DOHH2 (cell line): ENCODE results near the gene SSUH2.
"Not testable (repeated sequence)": the region's sequence is repeated elsewhere in the genome, so short reads cannot be mapped to it uniquely, and the experiment has no call there.

ENCODE experiments used
- H3F3A ChIP-seq: fragments of 200-600 bp; sonication (generic), shearing (Covaris generic); 2 replicates; pipeline ENCODE4 v1.6.0; 2016; ENCODE audit warnings: antibody characterized with exemption, mild to moderate bottlenecking; ENCODE audit not compliant: control insufficient read depth, insufficient read depth
- H3K27ac ChIP-seq: fragments of 200-600 bp; sonication (generic); 2 replicates; pipeline ENCODE4 v1.5.1; 2014; ENCODE audit warnings: low read depth, mild to moderate bottlenecking, low read length, moderate library complexity
- H3K27me3 ChIP-seq: fragments of 200-600 bp; sonication (generic); 2 replicates; pipeline ENCODE4 v1.6.1; 2014; ENCODE audit warnings: mild to moderate bottlenecking, low read length, mixed read lengths; ENCODE audit not compliant: control insufficient read depth
- H3K36me3 ChIP-seq: fragments of 200-600 bp; sonication (generic); 2 replicates; pipeline ENCODE4 v1.6.1; 2014; ENCODE audit warnings: mild to moderate bottlenecking, low read length, moderate library complexity, mixed read lengths; ENCODE audit not compliant: control insufficient read depth
- H3K4me1 ChIP-seq: fragments of 200-600 bp; sonication (generic); 2 replicates; pipeline ENCODE4 v1.6.1; 2014; ENCODE audit warnings: mild to moderate bottlenecking, low read length, mixed read lengths; ENCODE audit not compliant: control insufficient read depth
- H3K4me2 ChIP-seq: fragments of 200-600 bp; sonication (generic); 2 replicates; pipeline ENCODE4 v1.6.0; 2014; ENCODE audit warnings: mild to moderate bottlenecking, low read length, moderate library complexity
- H3K4me3 ChIP-seq: fragments of 200-600 bp; sonication (generic); 2 replicates; pipeline ENCODE4 v1.5.1; 2014; ENCODE audit warnings: mild to moderate bottlenecking, low read length, mixed read lengths
- H3K79me2 ChIP-seq: fragments of 200-600 bp; sonication (generic); 2 replicates; pipeline ENCODE4 v1.6.1; 2014; ENCODE audit warnings: mild to moderate bottlenecking, low read length, mixed read lengths; ENCODE audit not compliant: control insufficient read depth
- H3K9me2 ChIP-seq: fragments of 200-600 bp; sonication (generic); replicated peaks from 2 replicates; pipeline ENCODE4 v1.6.1; 2014; ENCODE audit warnings: mild to moderate bottlenecking, low read length, mixed read lengths; ENCODE audit not compliant: control insufficient read depth
- H3K9me3 ChIP-seq: fragments of 200-600 bp; sonication (generic); 2 replicates; pipeline ENCODE4 v1.6.1; 2014; ENCODE audit warnings: antibody characterized with exemption, low read length, mixed read lengths; ENCODE audit not compliant: control insufficient read depth, insufficient read depth
- H4K20me1 ChIP-seq: fragments of 200-600 bp; sonication (generic); 2 replicates; pipeline ENCODE4 v1.6.0; 2014; ENCODE audit warnings: low read depth, mild to moderate bottlenecking, antibody characterized with exemption, low read length, moderate library complexity; ENCODE audit not compliant: control insufficient read depth, insufficient read depth
- EZH2phosphoT487 ChIP-seq: fragments of 200-600 bp; sonication (generic); IDR thresholded peaks from 2 replicates; pipeline ENCODE4 v1.6.1; 2017; ENCODE audit warnings: borderline replicate concordance, mild to moderate bottlenecking, antibody characterized with exemption, low read length, moderate library complexity, mixed read lengths
- TF ChIP-seq, protein P1 (sequence below): fragments of 200-600 bp; sonication (generic); IDR thresholded peaks from one replicate; pipeline ENCODE4 v1.5.1; 2014; ENCODE audit warnings: antibody characterized with exemption, mild to moderate bottlenecking, low read depth, low read length; ENCODE audit not compliant: poor library complexity, severe bottlenecking

The SSUH2 gene

GRCh38 chr3:8584661-8585060, 59.9 kb downstream of the SSUH2 start:
- Histone ChIP-seq H3K4me1 (no peaks in the 10 kb centered on the region), H3K9me2 (no peaks in the 10 kb centered on the region), H3K36me3 (no peaks in the 10 kb centered on the region), H3F3A (no peaks in the 10 kb centered on the region), H4K20me1 (no peaks in the 10 kb centered on the region), H3K27me3 (no peaks in the 10 kb centered on the region), H3K79me2 (no peaks in the 10 kb centered on the region), H3K4me2 (no peak overlapping the region), H3K27ac (no peak overlapping the region), H3K4me3 (no peak overlapping the region), H3K9me3 (no peaks in the 10 kb centered on the region)
- no peak for TF ChIP-seq EZH2phosphoT487
- TF ChIP-seq, protein P1, sequence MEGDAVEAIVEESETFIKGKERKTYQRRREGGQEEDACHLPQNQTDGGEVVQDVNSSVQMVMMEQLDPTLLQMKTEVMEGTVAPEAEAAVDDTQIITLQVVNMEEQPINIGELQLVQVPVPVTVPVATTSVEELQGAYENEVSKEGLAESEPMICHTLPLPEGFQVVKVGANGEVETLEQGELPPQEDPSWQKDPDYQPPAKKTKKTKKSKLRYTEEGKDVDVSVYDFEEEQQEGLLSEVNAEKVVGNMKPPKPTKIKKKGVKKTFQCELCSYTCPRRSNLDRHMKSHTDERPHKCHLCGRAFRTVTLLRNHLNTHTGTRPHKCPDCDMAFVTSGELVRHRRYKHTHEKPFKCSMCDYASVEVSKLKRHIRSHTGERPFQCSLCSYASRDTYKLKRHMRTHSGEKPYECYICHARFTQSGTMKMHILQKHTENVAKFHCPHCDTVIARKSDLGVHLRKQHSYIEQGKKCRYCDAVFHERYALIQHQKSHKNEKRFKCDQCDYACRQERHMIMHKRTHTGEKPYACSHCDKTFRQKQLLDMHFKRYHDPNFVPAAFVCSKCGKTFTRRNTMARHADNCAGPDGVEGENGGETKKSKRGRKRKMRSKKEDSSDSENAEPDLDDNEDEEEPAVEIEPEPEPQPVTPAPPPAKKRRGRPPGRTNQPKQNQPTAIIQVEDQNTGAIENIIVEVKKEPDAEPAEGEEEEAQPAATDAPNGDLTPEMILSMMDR = no peak

- H3K36me3 ChIP-seq = no peaks in the 10 kb centered on the region
- no peaks in the 10 kb centered on the region for H3K9me2 ChIP-seq
- no peaks in the 10 kb centered on the region for H3K4me1 ChIP-seq
- no peaks in the 10 kb centered on the region for H3K9me3 ChIP-seq
- no peak for TF ChIP-seq EZH2phosphoT487
- TF ChIP-seq, protein P1 = no peak
- no peaks in the 10 kb centered on the region for H3F3A ChIP-seq
- H3K4me2 ChIP-seq = no peak overlapping the region
- no peaks in the 10 kb centered on the region for H3K79me2 ChIP-seq
- H3K4me3 ChIP-seq = no peak overlapping the region
- no peaks in the 10 kb centered on the region for H4K20me1 ChIP-seq
- 0 out of 2 replicates have a peak, but pooled peaks cover 4% of the 10 kb centered on the region for H3K27me3 ChIP-seq
- no peak overlapping the region for H3K27ac ChIP-seq
Measured at GRCh38 chr3:8581806-8582445, 62.7 kb downstream of the SSUH2 start.

GRCh38 chr3:8581373-8581772, 63.2 kb downstream of the SSUH2 start:
- Histone ChIP-seq H3K27me3 (0 out of 2 replicates have a peak, but pooled peaks cover 4% of the 10 kb centered on the region), H3K36me3 (no peaks in the 10 kb centered on the region), H3K4me2 (no peak overlapping the region), H3K9me2 (no peaks in the 10 kb centered on the region), H3K27ac (no peak overlapping the region), H3K9me3 (no peaks in the 10 kb centered on the region), H4K20me1 (no peaks in the 10 kb centered on the region), H3K4me1 (no peaks in the 10 kb centered on the region), H3K4me3 (no peak overlapping the region), H3F3A (no peaks in the 10 kb centered on the region), H3K79me2 (no peaks in the 10 kb centered on the region)
- TF ChIP-seq, protein P1 = no peak
- no peak for TF ChIP-seq EZH2phosphoT487

DNA sequence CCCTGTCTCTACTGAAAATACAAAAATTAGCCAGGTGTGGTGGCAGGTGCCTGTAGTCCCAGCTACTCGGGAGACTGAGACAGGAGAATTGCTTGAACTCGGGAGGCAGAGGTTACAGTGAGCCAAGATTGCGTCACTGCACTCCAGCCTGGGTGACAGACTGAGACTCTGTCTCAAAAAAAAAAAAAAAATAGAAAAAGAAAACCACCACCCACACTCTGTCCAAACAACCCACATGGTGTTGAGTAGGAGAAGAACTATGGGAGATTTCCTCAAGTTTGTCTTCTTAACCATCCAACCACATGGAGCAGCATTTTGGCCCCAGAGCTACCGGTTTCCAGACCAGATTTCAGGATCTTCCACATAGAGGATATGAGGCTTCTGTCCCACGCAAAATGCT, 64.2 kb downstream of the SSUH2 start:
- H3K9me3 ChIP-seq, H3K27ac ChIP-seq, H4K20me1 ChIP-seq, H3F3A ChIP-seq, H3K79me2 ChIP-seq, H3K4me3 ChIP-seq, H3K9me2 ChIP-seq, H3K4me2 ChIP-seq, H3K27me3 ChIP-seq, H3K36me3 ChIP-seq, H3K4me1 ChIP-seq: not testable (repeated sequence)
